ENCODE measurements around the gene SIRPA.

GRCh38 chr20:1920252-1920651 is 25.0 kb downstream of the SIRPA start:
- no peak for TF ChIP-seq REST (IDR thresholded peaks at IDR 0.05; ENCODE audit: low read depth)
- no peak for TF ChIP-seq FOXM1 (IDR thresholded peaks at IDR 0.05; ENCODE audit: borderline replicate concordance, low read depth)
- TF ChIP-seq, protein P1, sequence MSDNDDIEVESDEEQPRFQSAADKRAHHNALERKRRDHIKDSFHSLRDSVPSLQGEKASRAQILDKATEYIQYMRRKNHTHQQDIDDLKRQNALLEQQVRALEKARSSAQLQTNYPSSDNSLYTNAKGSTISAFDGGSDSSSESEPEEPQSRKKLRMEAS (IDR thresholded peaks at IDR 0.05) = no peak
- no peak for TF ChIP-seq TAF1 (IDR thresholded peaks at IDR 0.05; ENCODE audit: low read depth)
- TF ChIP-seq CEBPB (IDR thresholded peaks at IDR 0.05) = no peak
- no peak for TF ChIP-seq RAD21 (IDR thresholded peaks at IDR 0.05; ENCODE audit: low read depth)
- TF ChIP-seq CREB1 (IDR thresholded peaks at IDR 0.05; ENCODE audit: low read depth) = no peak
- TF ChIP-seq EGR1 (IDR thresholded peaks at IDR 0.05) = no peak
- no peak for TF ChIP-seq ZBTB7A (IDR thresholded peaks at IDR 0.05; ENCODE audit: low read depth)
- no peak for TF ChIP-seq YY1 (IDR thresholded peaks at IDR 0.05; ENCODE audit: low read depth)
- no peak for TF ChIP-seq EP300 (IDR thresholded peaks at IDR 0.05; ENCODE audit: borderline replicate concordance)
- TF ChIP-seq TCF12 (IDR thresholded peaks at IDR 0.05; ENCODE audit: low read depth) = no peak
